Measurements from ENCODE around the gene LYPD3.

The LYPD3 gene

GRCh38 chr19:43483281-43483680 lies 17.9 kb upstream of the LYPD3 start:
- DNase-seq, result no peak

DNA sequence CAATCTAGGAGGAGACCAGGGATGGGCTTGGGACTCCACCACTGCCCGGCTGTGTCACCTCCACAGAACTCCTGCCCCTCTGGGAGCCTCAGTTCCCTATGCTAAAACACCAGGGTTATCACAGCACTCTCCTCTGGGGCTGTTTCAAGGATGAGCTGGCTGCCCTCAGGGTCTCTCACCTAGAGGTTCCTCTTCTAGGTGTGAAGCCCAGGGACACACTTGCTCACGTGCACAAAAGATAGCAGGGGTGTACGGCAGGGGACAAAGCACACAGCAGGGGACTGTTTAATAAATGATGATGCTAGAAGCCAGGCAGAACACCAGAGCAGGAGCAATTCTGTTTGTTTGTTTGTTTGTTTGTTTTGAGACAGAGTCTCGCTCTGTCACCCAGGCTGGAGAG lies 16.8 kb upstream of the LYPD3 start:
- no peak for DNase-seq

DNA sequence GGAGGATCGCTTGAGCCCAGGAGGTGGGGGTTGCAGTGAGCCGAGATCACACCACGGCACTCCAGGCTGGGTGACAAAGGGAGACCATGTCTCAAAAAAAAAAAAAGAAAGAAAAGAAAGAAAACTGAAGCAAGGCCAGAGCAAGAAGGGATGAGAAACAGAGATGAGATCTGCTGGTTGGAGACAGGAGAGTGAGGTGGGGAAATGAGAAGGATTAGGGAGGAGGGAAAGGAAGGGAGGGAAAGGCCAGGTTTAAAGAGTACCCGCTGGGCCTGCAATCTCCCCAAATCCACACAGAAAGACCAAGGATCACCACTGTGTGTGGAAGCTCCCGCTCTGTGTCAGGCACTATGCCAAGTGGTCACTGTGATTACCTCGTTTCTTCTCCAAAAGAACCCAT lies 16.3 kb upstream of the LYPD3 start:
- no peak for DNase-seq

DNA sequence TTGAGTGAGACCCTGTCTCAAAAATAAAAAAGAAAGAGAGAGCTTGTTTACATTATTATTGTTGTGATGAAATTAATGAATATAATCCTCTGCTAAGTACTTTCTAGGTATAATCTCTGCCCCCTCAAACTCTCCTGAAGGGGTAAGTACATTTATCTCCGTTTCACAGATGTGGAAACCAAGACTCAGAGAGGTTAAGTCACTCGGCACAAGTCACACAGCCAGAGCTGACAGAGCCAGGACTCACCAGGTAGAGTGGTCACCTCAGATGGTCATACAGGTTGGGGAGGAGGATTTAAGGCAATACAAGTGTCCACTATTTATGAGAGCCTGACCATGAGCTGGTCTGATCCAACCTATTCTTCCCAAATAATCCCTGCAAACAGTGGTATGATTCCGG lies 15.2 kb upstream of the LYPD3 start:
- DNase-seq, result no peak

GRCh38 chr19:43479961-43480561 lies 14.7 kb upstream of the LYPD3 start:
- no peak for DNase-seq

GRCh38 chr19:43479226-43479625 lies 13.8 kb upstream of the LYPD3 start:
- no peak for DNase-seq

GRCh38 chr19:43478323-43478722 lies 12.9 kb upstream of the LYPD3 start:
- DNase-seq, result no peak

DNA sequence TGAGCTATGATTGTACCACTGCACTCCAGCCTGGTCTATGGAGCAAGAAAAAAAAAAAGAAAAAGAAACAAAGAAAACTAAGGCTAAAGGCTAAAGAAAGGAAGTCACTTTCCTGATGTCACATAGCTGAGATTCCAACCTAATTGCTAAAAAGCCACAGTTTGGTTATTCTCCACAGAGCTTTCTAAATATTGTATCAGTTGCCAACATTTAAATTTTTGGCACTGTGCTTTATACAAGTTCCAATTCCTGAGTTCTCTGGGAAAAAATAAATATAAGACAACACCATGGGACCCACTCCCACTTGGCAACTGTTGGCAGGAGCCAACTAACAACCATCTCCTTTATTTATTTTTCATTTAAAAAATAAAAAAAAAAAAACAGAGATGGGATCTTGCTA lies 11.2 kb upstream of the LYPD3 start:
- no peak for DNase-seq

DNA sequence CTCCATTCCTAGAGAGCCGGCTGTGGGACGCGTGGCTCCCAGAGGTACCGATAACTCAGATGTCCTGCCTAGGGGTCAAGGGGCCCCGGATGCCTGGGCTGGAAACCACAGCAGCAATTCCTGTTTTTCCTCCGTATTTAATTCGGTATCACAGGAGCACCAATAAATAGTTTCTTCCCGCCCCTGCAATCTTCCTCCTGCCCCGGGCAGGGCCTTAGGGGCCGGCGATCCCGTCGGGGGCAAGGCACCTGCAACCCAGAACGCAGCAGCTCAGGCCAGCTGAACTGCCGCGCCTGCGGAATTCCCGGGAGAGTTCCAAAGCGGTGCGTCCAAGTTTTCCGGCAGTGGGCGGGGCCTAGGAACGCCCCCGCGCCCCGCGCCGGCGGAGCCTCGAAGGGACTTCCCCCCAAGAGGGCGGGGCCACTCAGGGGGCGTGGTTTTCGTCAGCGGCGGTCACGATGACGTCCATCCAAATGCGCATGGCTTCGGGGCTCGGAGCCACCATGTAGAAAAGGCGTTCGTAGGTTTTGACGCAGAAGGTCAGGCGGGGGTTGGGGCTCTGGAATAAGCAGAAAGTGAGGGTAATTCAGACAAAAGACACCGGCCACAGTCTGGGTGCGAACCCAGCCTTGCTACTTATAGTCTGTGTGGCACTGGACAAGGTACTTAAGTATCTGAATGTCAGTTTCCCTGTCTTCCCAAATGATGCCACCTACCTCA lies 9.7 kb upstream of the LYPD3 start:
- DNase-seq, result peak; percentile 97

DNA sequence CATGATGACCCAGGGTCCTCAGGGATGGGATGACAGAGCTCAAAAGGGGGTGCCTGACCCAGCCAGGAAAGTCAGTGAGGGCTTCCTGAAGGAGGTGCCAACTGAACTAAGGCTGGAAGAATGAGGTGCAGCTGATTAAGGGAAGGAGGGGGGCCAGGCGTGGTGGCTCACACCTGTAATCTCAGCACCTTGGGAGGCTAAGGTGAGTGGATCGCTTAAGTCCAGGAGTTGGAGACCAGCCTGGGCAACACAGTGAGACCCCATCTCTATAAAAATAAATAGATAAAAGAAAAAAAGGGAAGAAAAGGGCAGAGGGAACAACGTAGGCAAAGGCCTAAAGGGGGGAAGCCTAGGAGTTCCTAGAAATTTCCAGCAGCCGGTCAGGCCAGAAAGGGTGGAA lies 9.1 kb upstream of the LYPD3 start:
- no peak for DNase-seq

DNA sequence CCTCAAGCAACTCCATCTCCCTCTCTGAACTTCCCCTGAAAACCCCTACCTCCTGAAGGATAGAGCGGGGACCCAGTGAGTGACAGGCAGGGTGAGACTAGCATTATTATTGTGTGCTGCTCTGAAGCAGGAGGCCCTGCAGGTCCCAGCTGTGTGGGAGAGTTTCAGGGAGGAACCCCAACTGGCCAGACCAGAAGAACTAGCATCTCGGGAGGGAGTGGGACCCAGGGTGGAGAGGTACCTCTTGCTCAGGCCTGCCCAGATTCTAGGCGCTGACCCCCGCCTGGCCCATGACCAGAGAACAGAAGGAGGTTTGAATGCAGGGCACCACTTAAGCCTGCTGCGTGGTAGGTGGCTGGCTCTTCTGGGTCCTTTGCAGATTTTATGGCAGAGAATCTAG lies 5.7 kb upstream of the LYPD3 start:
- no peak for DNase-seq

GRCh38 chr19:43470288-43470687 lies 4.9 kb upstream of the LYPD3 start:
- DNase-seq, result peak; percentile 73

GRCh38 chr19:43469160-43469480 lies 3.7 kb upstream of the LYPD3 start:
- no peak for DNase-seq

DNA sequence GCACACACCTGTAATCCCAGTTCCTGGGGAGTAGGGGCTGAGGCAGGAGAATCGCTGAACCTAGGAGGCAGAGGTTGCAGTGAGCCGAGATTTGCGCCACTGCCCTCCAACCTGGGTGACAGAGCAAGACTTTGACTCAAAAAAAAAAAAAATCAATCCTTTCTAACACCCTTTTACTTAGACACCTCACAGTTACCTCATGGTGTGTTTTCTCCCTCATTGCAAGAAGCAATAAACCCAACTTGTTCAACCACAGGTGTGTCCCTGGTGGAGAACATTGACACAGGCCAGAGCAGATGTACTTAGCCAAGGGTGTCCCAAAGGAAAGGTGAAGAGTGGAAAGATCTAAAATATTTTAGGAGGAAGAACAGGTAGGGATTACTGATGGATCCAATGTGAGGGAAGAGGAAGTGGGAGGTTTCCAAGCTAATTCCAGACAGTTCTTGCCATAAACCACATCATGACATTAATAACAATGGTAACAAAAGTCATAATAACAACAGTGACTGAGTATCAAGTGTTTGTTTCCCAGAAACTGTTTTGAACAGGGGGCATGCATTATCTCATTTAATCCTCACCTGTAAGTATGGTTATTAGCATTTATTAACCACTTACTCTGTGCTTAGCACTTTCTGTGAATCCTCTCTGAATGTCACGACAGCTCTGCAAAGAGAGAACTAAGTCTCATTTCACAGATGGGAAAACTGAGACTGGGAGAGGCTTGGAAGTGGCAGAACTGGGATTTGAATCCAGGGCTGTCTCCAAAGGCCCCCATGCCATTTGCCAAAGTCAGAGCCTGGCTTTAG lies 3.1 kb upstream of the LYPD3 start:
- DNase-seq, result no peak

- DNase-seq, result no peak
These were observed 2.3 kb upstream of the LYPD3 start for GRCh38 chr19:43467730-43468129.

DNA sequence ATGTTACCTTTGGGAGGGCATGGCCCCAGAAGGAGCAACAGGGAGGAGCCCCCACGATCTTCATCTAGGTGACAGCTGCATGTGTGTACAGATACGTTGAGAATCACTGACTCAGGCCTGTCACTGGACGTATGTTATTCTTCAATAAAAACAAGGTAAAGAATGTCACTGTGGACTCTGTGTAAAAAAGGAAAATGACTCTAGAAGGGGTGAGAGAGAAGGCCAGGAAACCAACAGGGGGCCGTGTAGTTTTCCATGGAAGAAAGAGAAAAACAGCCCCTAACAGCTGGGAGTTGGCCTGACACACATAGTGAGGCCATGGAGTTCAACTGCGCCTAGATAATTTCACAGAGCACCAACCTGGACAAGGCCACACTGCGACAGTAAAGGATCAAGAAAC lies 1.9 kb upstream of the LYPD3 start:
- no peak for DNase-seq

DNA sequence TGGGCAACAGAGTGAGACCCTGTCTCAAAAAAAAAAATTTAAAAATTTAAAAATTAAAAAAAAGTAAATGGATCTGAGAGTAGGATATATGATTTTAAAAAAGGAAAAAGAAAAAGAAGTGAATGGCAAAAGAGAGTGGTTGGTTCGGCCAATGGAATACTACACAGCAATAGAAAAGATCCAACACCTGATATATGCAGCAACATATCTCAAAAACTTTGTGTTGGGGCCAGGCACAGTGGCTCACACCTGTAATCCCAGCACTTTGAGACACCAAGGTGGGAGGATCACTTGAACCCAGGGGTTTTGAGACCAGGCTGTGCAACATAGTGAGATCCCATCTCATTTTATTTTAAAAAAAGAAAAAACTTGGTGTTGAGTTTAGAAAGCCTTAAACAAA lies 1.4 kb upstream of the LYPD3 start:
- no peak for DNase-seq

DNA sequence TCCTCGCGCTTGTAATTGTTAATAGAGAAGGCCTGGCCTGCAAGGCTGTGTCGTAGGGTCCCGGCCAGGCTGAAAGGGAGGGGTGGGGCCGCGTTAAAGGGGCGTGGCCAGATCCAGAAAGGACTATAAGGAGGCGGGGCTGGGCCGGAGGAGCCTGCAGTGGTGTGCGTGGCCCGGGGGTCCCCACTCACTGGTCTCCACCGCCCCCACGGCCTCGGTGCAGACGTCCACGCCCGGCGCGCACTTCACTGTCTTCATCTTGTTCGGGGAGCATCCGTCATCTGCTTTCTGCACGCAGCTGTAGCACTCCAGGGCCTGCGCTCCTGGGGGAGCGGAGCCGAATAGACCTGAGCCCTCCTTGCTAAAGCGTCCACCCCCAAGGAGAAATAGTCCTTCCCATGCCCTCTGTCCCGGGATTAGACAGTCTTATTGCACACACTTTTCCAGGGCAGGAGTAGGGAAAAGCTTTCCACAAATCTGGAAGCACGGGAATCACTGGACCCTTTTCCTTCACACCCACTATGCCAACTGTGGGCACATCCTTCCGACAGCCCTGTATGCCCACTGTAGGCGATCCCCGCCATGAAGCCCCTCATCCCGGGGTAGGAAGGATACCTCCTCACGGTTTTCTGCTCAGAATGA lies 1.2 kb downstream of the LYPD3 start:
- peak; percentile 84 for DNase-seq

- DNase-seq, result peak; percentile 100
These were observed 1.9 kb downstream of the LYPD3 start for GRCh38 chr19:43463381-43464133.

DNA sequence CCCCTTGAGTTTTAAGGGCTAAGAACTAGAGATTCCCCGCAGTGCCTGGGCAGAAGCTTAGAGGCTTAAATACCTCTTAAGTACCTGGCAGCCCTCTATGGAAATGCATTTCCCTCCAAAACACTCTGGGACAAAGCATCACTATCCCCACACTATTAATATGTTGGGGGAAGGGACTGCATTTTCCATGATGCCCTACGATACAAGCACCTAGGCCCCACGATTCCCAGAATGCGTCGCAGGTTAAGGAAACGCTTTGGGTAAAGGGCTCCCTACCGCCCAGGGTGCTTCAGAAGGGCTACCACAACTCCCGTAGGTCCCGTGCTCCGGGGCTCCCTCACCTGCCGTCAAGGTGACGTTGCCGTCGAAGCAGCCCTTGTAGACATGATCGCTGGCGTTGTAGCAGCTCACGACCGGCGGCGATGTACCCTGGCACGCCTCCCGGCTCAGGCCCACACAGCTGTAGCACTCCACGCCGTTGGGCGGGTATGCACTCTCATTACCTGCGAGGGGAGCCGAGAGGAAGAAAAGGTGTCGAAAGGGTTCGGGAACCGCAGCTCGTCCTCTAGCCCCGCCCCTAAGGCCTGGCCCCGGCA lies 2.5 kb downstream of the LYPD3 start:
- DNase-seq, result no peak

DNA sequence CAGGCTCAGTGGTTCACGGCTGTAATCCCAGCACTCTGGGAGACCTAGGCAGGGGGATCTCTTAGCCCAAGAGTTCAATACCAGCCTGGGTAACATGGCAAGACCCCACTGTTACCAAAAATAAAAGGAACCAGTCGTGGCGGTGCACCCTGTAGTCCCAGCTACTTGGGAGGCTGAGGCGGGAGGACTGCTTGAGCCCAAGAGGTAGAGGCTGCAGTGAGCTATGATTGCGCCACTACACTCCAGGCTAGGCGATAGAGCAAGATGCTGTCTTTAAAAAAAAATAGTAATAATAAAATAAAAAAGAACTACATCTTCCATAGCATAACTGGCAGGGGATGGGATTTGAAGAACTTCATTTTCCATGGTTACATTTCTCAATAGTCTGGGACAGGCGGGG lies 3.0 kb downstream of the LYPD3 start:
- DNase-seq, result no peak

DNA sequence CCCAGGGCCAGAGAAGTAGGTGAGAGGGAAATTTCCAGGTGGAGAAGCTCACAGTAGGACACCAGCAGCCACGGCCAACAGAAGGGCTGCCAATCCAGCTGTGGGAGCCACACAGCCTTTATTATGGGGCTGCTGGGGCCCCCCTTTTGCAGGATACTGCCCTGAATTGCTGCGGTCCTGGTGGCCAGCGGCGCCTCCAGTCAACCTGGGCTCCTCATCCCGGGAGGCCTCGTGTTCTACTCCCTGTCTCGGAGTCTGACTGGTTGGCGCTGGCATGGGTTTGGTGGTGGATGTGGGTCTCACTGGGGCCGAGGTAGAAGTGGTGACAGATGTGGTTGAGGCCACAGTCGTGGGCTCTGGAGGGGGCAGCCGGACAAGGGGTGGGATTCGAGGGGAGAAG lies 4.1 kb downstream of the LYPD3 start:
- DNase-seq, result no peak

Data from activated CD4-positive, alpha-beta T cell treated with anti-CD3 and anti-CD28 coated beads for 48 hours (primary cell).